IMR-90 (cell line): ENCODE data around the gene CEP170B. TPM values are rescaled to one million over a fixed set of nuclear protein-coding genes. Genes with fewer than 3 reads are reported as not detected.
A peak's percentile ranks its signal among the peaks of the same experiment; 100 is the strongest.
"Not testable (repeated sequence)": the region's sequence is repeated elsewhere in the genome, so short reads cannot be mapped to it uniquely, and the experiment has no call there.

ENCODE experiments used
- ATAC-seq: fragments of 200-7000 bp; cut with Tn5 transposase; 2 replicates; pipeline ENCODE4 v1.9.1; 2020; ENCODE audit warnings: low read depth, mild to moderate bottlenecking, moderate library complexity
- BruUV-seq: library from RNA; stranded (reverse); fragments of 400-500 nt; replicated peaks from 2 replicates; lab custom pipeline; 2021; lab: Mats Ljungman, UMichigan
- CTCF ChIA-PET: fragments of 300-600 bp; formaldehyde crosslinking; extraction: SDS; loops from one replicate; lab custom pipeline; 2021; ENCODE audit warnings: antibody characterized with exemption; lab: Yijun Ruan, JAX
- POLR2A ChIA-PET: fragments of 300-600 bp; sonication (Branson Sonifier 250); formaldehyde crosslinking; loops from one replicate; lab custom pipeline; 2022; ENCODE audit warnings: antibody characterized with exemption; ENCODE audit not compliant: unreplicated experiment; lab: Charles Lee
- DNase-seq: peaks from one replicate; pipeline ENCODE4 v3.0.0; 2013
- H2AFZ ChIP-seq: replicated peaks from 2 replicates; pipeline ENCODE3; 2013; ENCODE audit warnings: low read length, mild to moderate bottlenecking; ENCODE audit not compliant: poor library complexity
- H2AK5ac ChIP-seq: 2 replicates; pipeline ENCODE4 v1.6.1; 2013; ENCODE audit warnings: low read depth, low read length, inconsistent platforms
- H2AK9ac ChIP-seq: replicated peaks from 2 replicates; pipeline ENCODE3; 2013; ENCODE audit warnings: mild to moderate bottlenecking, low read depth, low read length, moderate library complexity; ENCODE audit not compliant: poor library complexity
- H2BK120ac ChIP-seq: 2 replicates; pipeline ENCODE4 v1.6.1; 2013; ENCODE audit warnings: low read depth, low read length, inconsistent platforms
- H2BK15ac ChIP-seq: 3 replicates; pipeline ENCODE4 v1.6.1; 2013; ENCODE audit warnings: low read depth, low read length, inconsistent platforms
- H2BK20ac ChIP-seq: 2 replicates; pipeline ENCODE4 v1.6.1; 2013; ENCODE audit warnings: low read depth, mild to moderate bottlenecking, inconsistent platforms, low read length, moderate library complexity
- H2BK5ac ChIP-seq: 2 replicates; pipeline ENCODE4 v1.6.1; 2013; ENCODE audit warnings: mild to moderate bottlenecking, low read depth, low read length, inconsistent platforms; ENCODE audit not compliant: poor library complexity, severe bottlenecking
- H3K14ac ChIP-seq: replicated peaks from 2 replicates; pipeline ENCODE4 v1.6.1; 2013; ENCODE audit warnings: low read depth, low read length, inconsistent platforms
- H3K18ac ChIP-seq: 2 replicates; pipeline ENCODE4 v1.6.1; 2013; ENCODE audit warnings: low read depth, low read length, control low read depth
- H3K23ac ChIP-seq: 2 replicates; pipeline ENCODE4 v1.6.1; 2013; ENCODE audit warnings: low read depth, low read length, inconsistent platforms
- H3K27ac ChIP-seq: 2 replicates; pipeline ENCODE4 v1.5.1; 2013; ENCODE audit warnings: mild to moderate bottlenecking, control low read depth, low read length; ENCODE audit not compliant: insufficient read depth
- H3K27me3 ChIP-seq: 2 replicates; pipeline ENCODE4 v1.6.1; 2013; ENCODE audit warnings: low read length; ENCODE audit not compliant: control insufficient read depth, insufficient read depth
- H3K36me3 ChIP-seq: 2 replicates; pipeline ENCODE4 v1.6.1; 2013; ENCODE audit warnings: low read length, mixed read lengths; ENCODE audit not compliant: control insufficient read depth, insufficient read depth
- H3K4ac ChIP-seq: 2 replicates; pipeline ENCODE4 v1.6.1; 2013; ENCODE audit warnings: low read depth, low read length, inconsistent platforms
- H3K4me1 ChIP-seq: 2 replicates; pipeline ENCODE4 v1.6.1; 2013; ENCODE audit warnings: low read length, mixed read lengths; ENCODE audit not compliant: control insufficient read depth, insufficient read depth
- H3K4me2 ChIP-seq: 2 replicates; pipeline ENCODE4 v1.6.1; 2013; ENCODE audit warnings: low read depth, mild to moderate bottlenecking, control low read depth, low read length, moderate library complexity
- H3K4me3 ChIP-seq: 2 replicates; pipeline ENCODE4 v1.5.1; 2013; ENCODE audit warnings: low read depth, mild to moderate bottlenecking, control low read depth, low read length, moderate library complexity; ENCODE audit not compliant: insufficient read depth
- H3K56ac ChIP-seq: 2 replicates; pipeline ENCODE4 v1.6.1; 2013; ENCODE audit warnings: low read length, inconsistent platforms; ENCODE audit not compliant: insufficient read depth; ENCODE audit errors: extremely low read depth
- H3K79me1 ChIP-seq, 2 experiments: 2 replicates each; pipeline ENCODE4 v1.6.1; 2013; ENCODE audit warnings: low read length in 2 of 2, inconsistent platforms in 1 of 2, low read depth in 1 of 2
- H3K9ac ChIP-seq: 2 replicates; pipeline ENCODE4 v1.6.1; 2013; ENCODE audit warnings: low read depth, low read length, control low read depth
- H3K9me1 ChIP-seq: 2 replicates; pipeline ENCODE4 v1.6.1; 2013; ENCODE audit warnings: low read length, inconsistent platforms; ENCODE audit not compliant: insufficient read depth
- H3K9me3 ChIP-seq: 2 replicates; pipeline ENCODE4 v1.6.1; 2013; ENCODE audit warnings: low read length; ENCODE audit not compliant: control insufficient read depth, insufficient read depth
- H4K20me1 ChIP-seq: 2 replicates; pipeline ENCODE4 v1.6.1; 2013; ENCODE audit warnings: low read length, inconsistent platforms; ENCODE audit not compliant: insufficient read depth
- H4K5ac ChIP-seq: 2 replicates; pipeline ENCODE4 v1.6.1; 2013; ENCODE audit warnings: mild to moderate bottlenecking, low read depth, low read length, control low read depth
- H4K8ac ChIP-seq, 2 experiments: 2 replicates each; pipeline ENCODE4 v1.6.1; 2013; ENCODE audit warnings: low read depth in 2 of 2, low read length in 2 of 2, control low read depth in 1 of 2, inconsistent platforms in 1 of 2
- H4K91ac ChIP-seq: 2 replicates; pipeline ENCODE4 v1.6.1; 2013; ENCODE audit warnings: low read depth, low read length, inconsistent platforms; ENCODE audit not compliant: insufficient read depth
- dilution Hi-C: fragments of 300-500 bp; cut with HindIII; formaldehyde crosslinking; loops from one replicate; pipeline ENCODE4 v1.14.3; 2018; ENCODE audit warnings: low sequenced_read_pairs; ENCODE audit not compliant: unreplicated experiment
- in situ Hi-C: fragments of 300-500 bp; cut with MboI; formaldehyde crosslinking; loops from 3 replicates; pipeline ENCODE4 v1.14.3; 2019; ENCODE audit warnings: low sequenced_read_pairs, inconsistent platforms, mixed read lengths
- intact Hi-C: fragments of 100-400 bp; cut with micrococcal nuclease; formaldehyde crosslinking; loops from 2 replicates; pipeline ENCODE4 v1.10.0; 2022
- polyA plus RNA-seq, 3 experiments: library from polyadenylated mRNA; depleted of rRNA; stranded (reverse); fragments of >200 nt; gene quantifications; 2 replicates each; pipeline ENCODE4 v1.2.3, GENCODE V29; 2012; ENCODE audit warnings: low replicate concordance in 1 of 3
- total RNA-seq: library from RNA; depleted of rRNA; stranded (reverse); fragments of >200 nt; gene quantifications from 2 replicates; pipeline ENCODE4 v1.2.3, GENCODE V29; 2012

CEP170B gene
- total and polyA plus RNA-seq, 2 of the 4 experiments (the other 2 are of a cell fraction), result 3.6 to 13.1 TPM

DNA sequence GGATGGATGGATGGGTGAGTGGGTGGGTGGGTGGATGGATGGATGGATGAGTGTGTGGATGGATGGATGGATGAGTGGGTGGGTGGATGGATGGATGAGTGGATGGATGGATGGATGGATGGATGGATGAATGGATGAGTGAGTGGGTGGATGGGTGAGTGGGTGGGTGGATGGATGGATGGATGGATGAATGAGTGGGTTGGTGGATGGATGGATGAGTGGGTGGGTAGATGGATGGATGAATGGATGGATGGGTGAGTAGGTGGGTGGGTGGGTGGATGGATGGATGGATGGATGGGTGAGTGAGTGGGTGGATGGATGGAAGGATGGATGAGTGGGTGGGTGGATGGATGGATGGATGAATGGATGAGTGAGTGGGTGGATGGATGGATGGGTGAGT lies 25.2 kb downstream of the CEP170B start:
- not testable (repeated sequence) for H2BK120ac ChIP-seq

More for the DNA sequence above, 25.2 kb downstream of the CEP170B start:
- H3K4me1 ChIP-seq, H3K4me2 ChIP-seq, H4K91ac ChIP-seq, intact Hi-C loops, H4K8ac ChIP-seq, H3K18ac ChIP-seq, H3K56ac ChIP-seq, BruUV-seq, H2BK20ac ChIP-seq, H2AFZ ChIP-seq, H2BK15ac ChIP-seq, H2AK9ac ChIP-seq, H3K79me1 ChIP-seq, H3K4me3 ChIP-seq, H3K23ac ChIP-seq, H3K9ac ChIP-seq, H4K5ac ChIP-seq, in situ Hi-C loops, ATAC-seq, dilution Hi-C loops, H4K20me1 ChIP-seq, H3K9me3 ChIP-seq, H3K9me1 ChIP-seq, H2AK5ac ChIP-seq, CTCF ChIA-PET, H3K4ac ChIP-seq, H3K27me3 ChIP-seq, H3K27ac ChIP-seq, H3K14ac ChIP-seq, POLR2A ChIA-PET, DNase-seq: not testable (repeated sequence)
- Histone ChIP-seq H3K36me3 (peaks cover 41% of the 10 kb centered on the region), H2BK5ac (peak overlapping the region; percentile 13)
